ENCODE results near the gene JUP. TPM values are rescaled to one million over a fixed set of nuclear protein-coding genes. Genes with fewer than 3 reads are reported as not detected.

JUP gene
- total and polyA plus RNA-seq, 2 of the 13 experiments (the other 11 are each of a cell fraction or from before 2014, with no cell fraction given): 12.1 to 20.6 TPM

DNA sequence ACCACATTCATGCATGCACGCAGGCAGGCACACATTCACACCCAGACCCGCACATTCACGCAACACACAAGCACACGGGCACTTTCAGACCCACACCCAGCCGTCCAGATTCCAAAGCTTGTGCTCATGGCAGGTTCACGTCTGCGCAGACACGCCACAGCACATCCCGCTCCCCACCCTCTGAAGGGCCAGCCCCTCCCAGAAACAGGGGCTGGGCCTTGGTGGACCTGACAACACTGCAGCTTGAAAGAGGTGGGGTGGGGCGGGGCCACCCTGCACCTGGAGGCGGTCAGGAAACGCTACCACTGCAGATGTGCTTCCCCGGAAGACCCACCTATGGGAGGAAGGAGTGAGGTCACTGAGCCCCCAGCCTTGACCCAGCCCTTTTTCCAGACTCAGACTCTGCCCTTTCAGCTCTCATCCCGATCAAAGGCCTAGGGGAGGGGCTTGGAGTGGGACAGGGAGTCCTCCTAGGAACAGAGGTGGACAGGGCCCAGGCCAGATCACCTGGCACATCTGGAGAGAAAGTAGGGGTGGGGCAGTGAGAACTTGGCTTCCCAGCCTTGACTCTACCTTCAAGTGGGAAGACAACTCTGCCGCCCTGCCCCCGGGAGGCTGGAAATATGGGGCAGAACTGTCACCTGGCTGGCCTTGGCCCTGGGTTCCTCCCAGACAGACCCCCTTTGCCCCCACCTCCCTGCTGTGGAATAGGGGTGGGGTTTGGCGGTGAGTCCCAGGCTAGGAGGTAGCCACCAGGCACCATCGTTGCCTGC, 14.3 kb upstream of the JUP start (continued):
- TF ChIP-seq, protein P1, sequence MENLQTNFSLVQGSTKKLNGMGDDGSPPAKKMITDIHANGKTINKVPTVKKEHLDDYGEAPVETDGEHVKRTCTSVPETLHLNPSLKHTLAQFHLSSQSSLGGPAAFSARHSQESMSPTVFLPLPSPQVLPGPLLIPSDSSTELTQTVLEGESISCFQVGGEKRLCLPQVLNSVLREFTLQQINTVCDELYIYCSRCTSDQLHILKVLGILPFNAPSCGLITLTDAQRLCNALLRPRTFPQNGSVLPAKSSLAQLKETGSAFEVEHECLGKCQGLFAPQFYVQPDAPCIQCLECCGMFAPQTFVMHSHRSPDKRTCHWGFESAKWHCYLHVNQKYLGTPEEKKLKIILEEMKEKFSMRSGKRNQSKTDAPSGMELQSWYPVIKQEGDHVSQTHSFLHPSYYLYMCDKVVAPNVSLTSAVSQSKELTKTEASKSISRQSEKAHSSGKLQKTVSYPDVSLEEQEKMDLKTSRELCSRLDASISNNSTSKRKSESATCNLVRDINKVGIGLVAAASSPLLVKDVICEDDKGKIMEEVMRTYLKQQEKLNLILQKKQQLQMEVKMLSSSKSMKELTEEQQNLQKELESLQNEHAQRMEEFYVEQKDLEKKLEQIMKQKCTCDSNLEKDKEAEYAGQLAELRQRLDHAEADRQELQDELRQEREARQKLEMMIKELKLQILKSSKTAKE (CRISPR knock-in tag; IDR thresholded peaks at IDR 0.05; ENCODE audit: borderline replicate concordance): peak; percentile 33; the same call in 1 of the 2 replicates
- TF ChIP-seq IRF9 (CRISPR knock-in tag; IDR thresholded peaks at IDR 0.05; ENCODE audit: borderline replicate concordance): no peak
- TF ChIP-seq HOXA5 (CRISPR knock-in tag; IDR thresholded peaks at IDR 0.05): no peak
- no peak for TF ChIP-seq RORA (CRISPR knock-in tag; IDR thresholded peaks at IDR 0.05)
- TF ChIP-seq FOXM1 (CRISPR knock-in tag; IDR thresholded peaks at IDR 0.05): no peak
- peak; percentile 87 for TF ChIP-seq PATZ1 (CRISPR knock-in tag; IDR thresholded peaks at IDR 0.05)
- TF ChIP-seq, protein P2, sequence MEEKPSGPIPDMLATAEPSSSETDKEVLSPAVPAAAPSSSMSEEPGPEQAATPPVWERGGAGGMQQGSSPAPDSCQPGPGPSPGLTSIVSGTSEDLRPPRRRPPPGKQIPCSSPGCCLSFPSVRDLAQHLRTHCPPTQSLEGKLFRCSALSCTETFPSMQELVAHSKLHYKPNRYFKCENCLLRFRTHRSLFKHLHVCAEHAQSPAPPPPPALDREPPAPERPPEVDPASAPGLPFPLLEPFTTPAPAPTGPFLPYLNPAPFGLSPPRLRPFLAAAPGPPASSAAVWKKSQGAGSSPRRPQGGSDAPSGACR (CRISPR knock-in tag; IDR thresholded peaks at IDR 0.05): no peak
- no peak for TF ChIP-seq MLXIP (CRISPR knock-in tag; IDR thresholded peaks at IDR 0.05; ENCODE audit: borderline replicate concordance)
- TF ChIP-seq TEAD3 (CRISPR knock-in tag; optimal IDR thresholded peaks at IDR 0.05; ENCODE audit: borderline replicate concordance): peak; percentile 46
- 0 out of 2 replicates have a peak, but pooled peaks have one; percentile 30 for TF ChIP-seq IKZF5 (CRISPR knock-in tag; IDR thresholded peaks at IDR 0.05)
- TF ChIP-seq, protein P3, sequence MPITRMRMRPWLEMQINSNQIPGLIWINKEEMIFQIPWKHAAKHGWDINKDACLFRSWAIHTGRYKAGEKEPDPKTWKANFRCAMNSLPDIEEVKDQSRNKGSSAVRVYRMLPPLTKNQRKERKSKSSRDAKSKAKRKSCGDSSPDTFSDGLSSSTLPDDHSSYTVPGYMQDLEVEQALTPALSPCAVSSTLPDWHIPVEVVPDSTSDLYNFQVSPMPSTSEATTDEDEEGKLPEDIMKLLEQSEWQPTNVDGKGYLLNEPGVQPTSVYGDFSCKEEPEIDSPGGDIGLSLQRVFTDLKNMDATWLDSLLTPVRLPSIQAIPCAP (CRISPR knock-in tag; IDR thresholded peaks at IDR 0.05; ENCODE audit: low read depth): no peak
- no peak; the same call in 1 of the 2 replicates for TF ChIP-seq ZNF672 (CRISPR knock-in tag; IDR thresholded peaks at IDR 0.05)
- no peak for TF ChIP-seq GTF3A (CRISPR knock-in tag; conservative IDR thresholded peaks at IDR 0.05)
- TF ChIP-seq, protein P4, sequence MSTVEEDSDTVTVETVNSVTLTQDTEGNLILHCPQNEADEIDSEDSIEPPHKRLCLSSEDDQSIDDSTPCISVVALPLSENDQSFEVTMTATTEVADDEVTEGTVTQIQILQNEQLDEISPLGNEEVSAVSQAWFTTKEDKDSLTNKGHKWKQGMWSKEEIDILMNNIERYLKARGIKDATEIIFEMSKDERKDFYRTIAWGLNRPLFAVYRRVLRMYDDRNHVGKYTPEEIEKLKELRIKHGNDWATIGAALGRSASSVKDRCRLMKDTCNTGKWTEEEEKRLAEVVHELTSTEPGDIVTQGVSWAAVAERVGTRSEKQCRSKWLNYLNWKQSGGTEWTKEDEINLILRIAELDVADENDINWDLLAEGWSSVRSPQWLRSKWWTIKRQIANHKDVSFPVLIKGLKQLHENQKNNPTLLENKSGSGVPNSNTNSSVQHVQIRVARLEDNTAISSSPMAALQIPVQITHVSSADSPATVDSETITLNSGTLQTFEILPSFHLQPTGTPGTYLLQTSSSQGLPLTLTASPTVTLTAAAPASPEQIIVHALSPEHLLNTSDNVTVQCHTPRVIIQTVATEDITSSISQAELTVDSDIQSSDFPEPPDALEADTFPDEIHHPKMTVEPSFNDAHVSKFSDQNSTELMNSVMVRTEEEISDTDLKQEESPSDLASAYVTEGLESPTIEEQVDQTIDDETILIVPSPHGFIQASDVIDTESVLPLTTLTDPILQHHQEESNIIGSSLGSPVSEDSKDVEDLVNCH (CRISPR knock-in tag; IDR thresholded peaks at IDR 0.05): no peak
